GM19455 (cell line): Measurements from ENCODE around the gene C22orf15.

Experiments used
- ATAC-seq: cut with Tn5 transposase; IDR thresholded peaks from one replicate; pipeline ENCODE4 v1.9.1; 2021; ENCODE audit not compliant: unreplicated experiment

Gene C22orf15

DNA sequence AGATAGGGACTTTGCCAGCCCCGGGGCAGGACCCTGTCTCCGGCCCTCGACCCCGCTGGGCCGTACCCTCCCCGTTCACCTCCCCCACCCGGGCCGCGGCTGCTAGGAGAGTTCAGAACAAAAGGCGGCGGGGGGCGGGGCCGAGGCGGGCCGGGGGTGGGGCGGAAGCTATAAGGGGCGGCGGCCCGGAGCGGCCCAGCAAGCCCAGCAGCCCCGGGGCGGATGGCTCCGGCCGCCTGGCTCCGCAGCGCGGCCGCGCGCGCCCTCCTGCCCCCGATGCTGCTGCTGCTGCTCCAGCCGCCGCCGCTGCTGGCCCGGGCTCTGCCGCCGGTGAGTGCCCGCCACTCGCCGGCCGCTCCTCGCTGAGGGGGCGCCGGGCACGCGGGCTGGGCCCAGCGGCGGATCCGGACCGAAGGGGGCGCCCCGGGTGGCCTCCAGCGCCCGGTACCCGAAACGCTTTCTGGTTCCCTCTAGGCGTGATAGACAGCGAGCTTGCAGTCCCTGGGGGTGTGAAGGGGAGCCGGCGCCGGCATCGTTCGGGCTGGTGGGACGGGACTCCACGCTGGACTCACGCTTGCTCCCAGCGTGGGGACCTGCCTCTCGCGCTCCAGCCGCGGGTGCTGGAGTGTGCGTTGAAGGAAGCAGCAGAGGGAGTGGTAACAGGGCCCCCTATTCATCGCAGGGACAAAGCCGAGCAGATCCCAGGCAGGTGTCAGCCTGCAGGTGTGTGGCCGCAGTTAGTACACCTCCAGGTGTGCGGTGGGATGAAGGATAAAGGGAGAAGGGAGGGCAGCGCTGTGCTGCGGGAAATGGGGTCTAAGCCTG is 10.1 kb downstream of the C22orf15 start, which contains the start of gene MMP11:
MMP11 (plus strand) TSS at position 201 of the 825 bp plus-strand sequence; CDS start at position 223, 22 bp downstream.
- ATAC-seq, result no peak

DNA sequence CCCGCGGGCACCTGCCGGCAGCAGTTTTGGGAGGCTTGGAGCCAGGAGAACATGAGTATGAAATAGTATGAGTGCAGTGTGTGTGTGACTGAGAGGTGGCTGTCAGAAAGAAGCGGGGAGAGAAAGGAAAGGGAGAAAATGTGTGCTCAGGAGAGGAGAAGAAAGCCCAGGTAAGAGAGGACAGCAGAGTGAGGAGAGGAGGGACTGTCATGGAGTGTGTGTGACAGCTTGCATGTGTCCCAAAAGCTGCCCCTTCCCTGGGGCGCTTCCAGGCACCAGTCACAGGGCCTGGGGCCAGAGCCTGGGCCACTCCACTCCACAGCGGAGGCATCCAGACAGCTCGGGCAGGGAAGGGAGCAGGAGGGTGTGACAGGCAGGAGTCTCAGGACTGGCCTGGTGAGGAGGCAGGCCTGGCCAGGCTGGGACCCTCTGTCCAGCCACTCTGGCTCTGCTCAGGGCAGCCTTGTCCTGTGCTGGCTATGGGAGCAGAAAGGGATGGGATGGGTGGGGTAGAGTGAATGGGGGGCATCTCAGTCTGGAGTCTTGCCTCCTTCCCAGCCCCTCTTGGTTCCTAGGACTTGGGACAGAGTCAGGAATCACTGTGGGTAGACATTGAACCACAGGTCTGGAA is 10.8 kb downstream of the C22orf15 start:
- no peak for ATAC-seq

DNA sequence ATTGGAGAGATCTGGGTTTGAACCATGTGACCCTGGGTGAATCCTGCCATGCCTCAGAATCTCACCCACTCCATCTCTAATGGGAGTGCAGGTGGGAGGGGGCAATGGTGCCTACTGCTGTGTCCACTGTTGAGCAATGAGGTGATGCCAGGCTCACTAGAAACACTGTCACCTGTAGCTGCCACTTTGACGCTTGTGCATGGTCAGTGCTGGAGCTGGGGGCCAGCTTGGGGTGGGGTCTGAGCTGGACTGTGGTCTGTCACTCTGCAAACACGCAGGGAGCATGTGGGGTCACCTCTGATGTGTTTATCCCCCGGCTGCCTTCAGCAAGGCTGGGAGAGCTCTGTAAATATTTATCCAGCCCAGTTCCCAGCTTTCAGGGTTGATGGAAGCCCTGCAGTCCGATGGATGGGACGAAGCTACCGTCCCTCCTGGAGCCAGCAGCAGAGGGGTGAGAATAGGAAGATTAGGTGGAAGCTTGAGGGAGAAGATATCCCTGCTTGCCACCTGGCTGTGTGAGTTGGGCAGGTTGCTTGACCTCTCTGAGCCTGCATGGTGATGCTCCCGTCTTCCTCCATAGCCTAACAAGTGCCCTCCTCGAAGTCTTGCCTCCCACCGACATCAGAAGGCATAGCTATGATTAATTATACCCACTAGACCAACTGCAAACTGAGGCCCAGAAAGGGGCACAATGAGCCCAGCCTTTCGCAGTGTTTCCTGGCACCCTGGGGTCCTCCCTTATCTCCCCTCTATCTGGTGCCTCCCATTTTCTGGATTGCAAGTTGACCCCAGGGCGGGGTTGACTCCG is 11.5 kb downstream of the C22orf15 start:
- no peak for ATAC-seq

DNA sequence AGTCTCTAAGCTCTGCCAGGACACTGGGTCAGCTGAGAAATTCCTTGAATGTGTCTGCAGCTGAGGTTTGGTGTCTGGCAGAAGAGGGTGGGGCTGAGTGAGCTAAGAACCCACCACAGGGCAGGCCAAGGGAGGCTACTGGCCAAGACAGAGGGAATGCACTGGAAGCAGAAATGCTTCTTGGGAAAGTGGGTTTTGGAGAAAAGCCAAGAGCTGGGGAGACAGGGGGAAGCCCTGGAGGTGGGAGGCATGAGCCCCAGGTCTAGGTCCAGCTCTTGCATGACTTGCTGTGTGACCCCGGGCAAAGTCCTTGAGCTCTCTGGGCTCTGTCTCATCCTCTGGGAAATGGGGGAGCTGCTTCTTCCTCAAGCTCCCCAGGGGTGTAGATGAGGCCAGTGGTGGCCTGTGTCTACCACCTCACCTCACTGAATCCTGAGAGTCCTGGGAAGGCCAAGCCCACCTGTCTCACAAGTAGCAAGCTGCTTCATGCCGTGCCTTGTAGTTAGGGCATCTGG is 12.2 kb downstream of the C22orf15 start:
- no peak for ATAC-seq

DNA sequence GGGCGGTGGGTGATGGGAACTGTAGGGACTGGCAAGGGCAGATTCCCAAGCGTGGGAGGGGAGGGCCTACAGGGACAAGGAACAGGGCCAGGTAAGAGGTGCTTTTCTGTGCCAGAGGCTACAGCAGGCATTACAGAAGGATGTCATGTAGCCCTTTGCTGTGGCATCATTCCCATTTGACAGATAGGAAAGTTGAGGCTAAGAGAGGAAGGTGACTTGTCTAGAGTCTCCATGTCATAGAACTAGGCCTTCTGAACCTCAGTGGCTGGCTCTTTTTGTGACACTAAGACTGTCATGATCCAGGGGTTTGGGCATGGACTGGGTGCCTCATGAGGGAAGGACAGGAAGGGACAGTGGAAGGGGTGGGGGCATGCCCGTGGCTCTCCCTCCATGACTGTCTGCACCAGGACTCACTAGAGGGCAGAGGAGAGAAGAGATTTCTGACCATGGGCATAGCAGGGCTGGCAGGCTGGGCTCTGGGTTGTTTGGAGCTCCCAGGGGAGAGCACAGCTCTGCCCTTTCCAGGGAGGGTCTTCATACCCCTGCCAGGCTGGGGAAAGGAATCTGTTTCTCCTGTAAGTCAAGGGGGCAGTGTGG is 13.1 kb downstream of the C22orf15 start:
- ATAC-seq, result no peak

DNA sequence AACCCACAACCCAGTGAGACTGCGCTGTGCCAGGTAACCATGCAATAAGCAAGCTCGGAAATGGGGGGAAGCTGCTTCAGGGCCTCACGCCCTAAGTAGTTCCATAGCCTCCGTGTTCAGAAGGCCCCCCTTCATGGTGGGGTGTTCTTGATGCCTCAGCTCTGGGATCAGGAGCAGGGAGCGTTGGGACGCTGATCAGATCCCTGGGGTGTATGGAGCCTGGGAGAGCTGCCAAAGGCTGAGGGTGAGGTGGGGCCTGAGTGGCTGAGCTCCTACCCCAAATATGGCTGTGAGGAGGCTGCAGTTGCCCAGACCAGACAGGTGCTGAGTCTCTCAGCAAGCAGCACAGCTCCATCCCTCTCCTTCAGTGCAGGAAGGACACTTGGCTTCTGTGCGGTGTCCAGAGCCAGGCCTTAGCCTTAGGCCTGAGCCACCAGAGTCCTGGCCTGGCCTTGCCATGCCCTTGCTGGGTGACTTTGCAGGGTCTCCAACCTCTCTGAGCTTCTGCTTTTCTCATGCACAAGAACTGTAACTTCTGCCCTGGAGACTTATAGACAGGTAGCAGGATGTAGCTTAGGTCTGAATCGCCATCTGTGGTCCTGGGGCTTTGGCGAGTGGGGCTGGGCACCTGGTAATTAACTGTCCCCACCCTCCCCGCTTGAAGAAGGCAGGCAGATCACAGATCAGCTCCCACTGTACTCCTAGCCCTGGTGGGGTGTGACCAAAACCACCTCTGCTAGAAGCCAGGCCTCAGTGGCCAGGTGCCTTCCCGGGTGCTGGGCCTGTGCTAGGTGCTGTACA is 15.2 kb downstream of the C22orf15 start:
- ATAC-seq, result no peak

DNA sequence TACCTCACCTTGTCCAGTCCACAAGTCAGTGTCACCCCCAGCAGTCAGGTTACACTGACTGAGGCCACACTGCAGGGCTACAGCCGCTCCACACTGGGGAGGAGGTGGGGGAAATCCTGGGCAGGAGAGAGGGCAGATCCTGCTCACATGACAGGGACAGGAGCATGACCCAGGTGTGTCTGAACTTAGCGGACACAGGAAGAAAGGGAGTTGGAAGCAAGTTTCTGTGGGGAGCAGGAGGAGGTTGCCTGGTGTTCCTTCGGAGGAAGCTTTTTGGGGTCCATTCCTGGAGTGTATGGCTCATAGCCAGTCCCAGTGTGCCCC is 15.7 kb downstream of the C22orf15 start:
- no peak for ATAC-seq

DNA sequence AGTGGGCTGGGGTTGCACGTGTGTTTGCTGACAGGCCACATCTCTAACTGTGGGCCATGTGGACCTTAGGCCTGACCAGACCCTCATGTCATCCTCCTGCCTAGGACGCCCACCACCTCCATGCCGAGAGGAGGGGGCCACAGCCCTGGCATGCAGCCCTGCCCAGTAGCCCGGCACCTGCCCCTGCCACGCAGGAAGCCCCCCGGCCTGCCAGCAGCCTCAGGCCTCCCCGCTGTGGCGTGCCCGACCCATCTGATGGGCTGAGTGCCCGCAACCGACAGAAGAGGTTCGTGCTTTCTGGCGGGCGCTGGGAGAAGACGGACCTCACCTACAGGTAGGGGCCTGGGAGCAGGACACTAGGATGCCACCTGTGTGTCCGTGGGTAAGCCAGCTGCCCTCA is 16.3 kb downstream of the C22orf15 start:
- ATAC-seq, result no peak

DNA sequence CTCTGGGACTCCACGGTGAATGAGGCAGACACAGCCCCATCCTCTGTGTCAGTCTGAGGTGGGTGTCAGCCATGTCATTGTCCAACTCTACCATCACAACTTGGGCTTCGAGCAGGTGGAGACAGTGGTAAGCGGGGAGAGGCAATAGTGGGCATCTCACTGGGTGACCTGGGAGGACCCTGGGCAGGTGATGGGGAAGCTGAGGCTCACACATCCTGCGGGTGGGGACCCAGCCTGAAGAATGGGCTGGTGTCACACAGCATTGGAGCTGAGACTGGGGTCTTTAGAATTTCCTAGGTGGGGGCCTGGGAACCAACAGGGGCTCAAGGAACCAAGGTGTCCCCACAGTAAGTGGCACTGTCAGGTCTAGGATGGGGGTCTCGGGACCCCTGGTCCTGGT is 16.9 kb downstream of the C22orf15 start:
- ATAC-seq, result no peak

DNA sequence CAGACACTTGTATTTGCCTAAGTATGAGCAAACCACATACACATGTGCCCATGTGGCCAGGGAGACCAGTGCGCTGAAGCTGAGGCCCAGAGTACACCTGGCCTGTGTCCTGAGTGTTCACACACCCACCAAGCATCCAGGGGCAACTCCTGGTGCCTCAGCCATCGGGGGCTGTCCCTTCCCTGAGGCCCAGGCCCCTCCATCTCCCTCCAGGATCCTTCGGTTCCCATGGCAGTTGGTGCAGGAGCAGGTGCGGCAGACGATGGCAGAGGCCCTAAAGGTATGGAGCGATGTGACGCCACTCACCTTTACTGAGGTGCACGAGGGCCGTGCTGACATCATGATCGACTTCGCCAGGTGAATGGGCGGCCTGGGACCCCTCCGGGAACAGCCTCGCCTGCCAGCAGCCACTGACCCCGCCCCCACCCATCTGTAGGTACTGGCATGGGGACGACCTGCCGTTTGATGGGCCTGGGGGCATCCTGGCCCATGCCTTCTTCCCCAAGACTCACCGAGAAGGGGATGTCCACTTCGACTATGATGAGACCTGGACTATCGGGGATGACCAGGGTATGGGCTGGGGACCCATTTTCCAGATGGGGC is 17.5 kb downstream of the C22orf15 start:
- no peak for ATAC-seq

DNA sequence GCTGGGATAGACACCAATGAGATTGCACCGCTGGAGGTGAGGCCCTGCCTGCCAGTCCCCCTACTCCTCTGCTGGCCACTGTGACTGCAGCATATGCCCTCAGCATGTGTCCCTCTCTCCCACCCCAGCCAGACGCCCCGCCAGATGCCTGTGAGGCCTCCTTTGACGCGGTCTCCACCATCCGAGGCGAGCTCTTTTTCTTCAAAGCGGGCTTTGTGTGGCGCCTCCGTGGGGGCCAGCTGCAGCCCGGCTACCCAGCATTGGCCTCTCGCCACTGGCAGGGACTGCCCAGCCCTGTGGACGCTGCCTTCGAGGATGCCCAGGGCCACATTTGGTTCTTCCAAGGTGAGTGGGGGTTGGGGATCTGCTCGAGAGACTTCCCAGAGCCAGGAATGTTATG is 18.3 kb downstream of the C22orf15 start:
- ATAC-seq, result no peak

DNA sequence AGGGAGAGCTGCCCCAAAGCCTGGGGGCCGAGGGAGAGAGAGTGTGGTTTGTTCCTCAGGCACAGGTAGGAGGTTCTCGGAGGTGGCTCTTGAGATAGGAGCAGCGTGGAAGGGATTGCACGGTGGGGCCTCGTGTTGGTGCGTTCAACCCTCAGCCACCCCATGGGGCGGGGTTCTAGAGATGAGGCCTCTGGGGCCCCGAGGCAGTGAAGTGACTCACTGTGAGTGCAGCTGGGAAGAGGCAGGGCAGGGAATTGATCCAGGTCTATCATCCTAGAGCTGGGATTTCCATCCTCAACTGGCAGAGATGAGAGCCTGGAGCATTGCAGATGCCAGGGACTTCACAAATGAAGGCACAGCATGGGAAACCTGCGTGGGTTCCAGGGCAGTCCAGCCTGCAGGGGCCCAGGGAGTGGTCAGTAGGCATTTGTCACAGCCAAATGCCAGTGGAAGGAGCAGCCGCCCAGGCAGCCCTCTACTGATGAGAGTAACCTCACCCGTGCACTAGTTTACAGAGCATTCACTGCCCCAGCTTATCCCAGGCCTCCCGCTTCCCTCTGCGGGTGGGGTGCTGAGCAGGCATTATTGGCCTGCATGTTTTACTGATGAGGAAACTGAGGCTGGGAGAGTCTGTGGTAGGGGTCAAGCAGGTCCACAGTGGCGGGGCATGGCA is 18.9 kb downstream of the C22orf15 start:
- ATAC-seq, result no peak

DNA sequence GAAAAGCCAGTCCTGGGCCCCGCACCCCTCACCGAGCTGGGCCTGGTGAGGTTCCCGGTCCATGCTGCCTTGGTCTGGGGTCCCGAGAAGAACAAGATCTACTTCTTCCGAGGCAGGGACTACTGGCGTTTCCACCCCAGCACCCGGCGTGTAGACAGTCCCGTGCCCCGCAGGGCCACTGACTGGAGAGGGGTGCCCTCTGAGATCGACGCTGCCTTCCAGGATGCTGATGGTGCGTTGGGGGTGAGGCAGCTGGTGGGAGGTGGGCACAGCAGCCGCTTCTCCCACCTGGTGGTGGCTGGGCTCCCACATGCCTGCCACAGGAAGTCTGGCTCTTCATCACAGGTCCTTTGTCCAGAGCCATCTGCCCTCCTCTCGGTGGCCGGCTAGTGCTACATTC is 19.5 kb downstream of the C22orf15 start:
- no peak for ATAC-seq

DNA sequence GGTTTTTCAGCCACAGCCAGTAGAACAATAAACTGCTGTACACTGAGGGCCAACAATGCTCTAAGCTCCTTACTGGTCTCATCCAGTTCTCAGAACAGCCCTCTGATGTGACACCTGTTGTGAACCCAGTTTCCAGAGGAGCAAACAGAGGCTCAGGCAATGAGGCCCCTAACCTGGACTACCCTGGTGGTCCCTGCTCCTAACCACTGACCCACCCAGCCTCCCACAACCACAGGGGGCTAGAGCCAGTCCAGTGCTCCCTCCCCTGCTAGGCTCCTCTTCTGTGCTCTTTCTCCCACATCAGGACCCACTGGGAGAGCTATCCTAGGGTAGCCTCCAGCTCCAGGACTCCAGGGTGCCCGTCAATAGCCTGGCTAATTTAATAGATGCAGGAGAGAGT is 19.9 kb downstream of the C22orf15 start:
- no peak for ATAC-seq

DNA sequence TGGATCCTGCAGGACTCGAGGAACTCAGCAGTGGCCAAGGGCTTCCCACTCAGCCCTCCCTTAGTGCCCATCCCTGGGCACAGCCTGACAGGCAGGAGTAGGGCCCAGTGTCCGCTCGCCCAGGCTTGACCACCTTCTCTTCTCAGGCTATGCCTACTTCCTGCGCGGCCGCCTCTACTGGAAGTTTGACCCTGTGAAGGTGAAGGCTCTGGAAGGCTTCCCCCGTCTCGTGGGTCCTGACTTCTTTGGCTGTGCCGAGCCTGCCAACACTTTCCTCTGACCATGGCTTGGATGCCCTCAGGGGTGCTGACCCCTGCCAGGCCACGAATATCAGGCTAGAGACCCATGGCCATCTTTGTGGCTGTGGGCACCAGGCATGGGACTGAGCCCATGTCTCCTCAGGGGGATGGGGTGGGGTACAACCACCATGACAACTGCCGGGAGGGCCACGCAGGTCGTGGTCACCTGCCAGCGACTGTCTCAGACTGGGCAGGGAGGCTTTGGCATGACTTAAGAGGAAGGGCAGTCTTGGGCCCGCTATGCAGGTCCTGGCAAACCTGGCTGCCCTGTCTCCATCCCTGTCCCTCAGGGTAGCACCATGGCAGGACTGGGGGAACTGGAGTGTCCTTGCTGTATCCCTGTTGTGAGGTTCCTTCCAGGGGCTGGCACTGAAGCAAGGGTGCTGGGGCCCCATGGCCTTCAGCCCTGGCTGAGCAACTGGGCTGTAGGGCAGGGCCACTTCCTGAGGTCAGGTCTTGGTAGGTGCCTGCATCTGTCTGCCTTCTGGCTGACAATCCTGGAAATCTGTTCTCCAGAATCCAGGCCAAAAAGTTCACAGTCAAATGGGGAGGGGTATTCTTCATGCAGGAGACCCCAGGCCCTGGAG is 20.7 kb downstream of the C22orf15 start:
- ATAC-seq, result no peak

DNA sequence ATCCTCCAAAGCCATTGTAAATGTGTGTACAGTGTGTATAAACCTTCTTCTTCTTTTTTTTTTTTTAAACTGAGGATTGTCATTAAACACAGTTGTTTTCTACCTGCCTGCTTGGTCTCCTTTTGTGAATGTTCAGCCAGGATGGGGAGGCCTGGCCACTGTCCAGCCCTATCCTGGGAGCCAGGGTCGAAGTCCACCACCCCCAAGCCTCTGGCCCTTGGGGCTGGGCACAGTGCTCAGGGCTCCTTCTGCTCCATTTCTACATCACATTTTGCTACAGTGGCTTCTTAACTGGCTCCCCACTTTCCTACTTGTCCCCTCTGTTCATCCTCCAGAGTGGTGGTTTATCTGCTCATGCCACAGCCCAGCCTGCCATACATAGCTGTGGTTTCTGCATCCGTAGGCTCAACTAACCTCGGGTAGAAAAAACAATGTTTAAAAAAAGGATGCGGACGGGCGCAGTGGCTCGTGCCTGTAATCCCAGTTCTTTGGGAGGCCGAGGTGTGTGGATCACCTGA is 21.5 kb downstream of the C22orf15 start:
- ATAC-seq, result no peak

DNA sequence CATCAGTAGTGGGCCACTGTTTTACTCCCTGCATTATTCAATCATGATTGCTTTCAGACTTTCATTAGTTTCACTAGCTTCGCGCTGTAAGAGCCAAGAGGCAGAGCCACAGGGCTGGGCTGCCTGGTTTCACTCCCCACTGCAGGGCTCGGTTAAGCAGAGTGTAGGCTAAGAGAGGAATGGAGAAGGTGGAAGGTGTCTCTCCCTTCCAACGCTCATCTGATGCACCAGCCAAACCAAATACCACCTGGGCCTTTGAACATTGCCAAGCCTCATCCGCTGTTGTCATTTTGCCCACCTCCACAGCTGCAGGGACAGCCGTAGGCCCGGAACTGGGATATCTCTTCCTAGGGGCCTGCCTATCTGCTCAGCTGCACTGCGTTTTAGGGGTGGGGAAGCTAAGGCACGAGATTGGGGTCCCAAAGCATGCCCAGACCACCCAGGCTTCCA is 23.5 kb downstream of the C22orf15 start:
- no peak for ATAC-seq
